HCT116 (cell line): ENCODE results near the gene CLEC16A. TPM values are rescaled to one million over a fixed set of nuclear protein-coding genes. Genes with fewer than 3 reads are reported as not detected.

Experiments used
- ATAC-seq: fragments of 200-7000 bp; cut with Tn5 transposase; 2 replicates; pipeline ENCODE4 v1.9.1; 2020; ENCODE audit warnings: mild to moderate bottlenecking, moderate library complexity
- BruUV-seq: library from RNA; stranded (reverse); fragments of 400-500 nt; replicated peaks from 2 replicates; lab custom pipeline; 2021; lab: Mats Ljungman, UMichigan
- CTCF ChIA-PET: fragments of 300-600 bp; sonication (Branson Sonifier 250); formaldehyde crosslinking; loops from one replicate; lab custom pipeline; 2021; ENCODE audit warnings: antibody characterized with exemption; lab: Charles Lee
- POLR2A ChIA-PET: fragments of 300-600, 350-600 bp; sonication (Branson Sonifier 250); formaldehyde crosslinking; loops from one replicate; lab custom pipeline; 2021; ENCODE audit warnings: antibody characterized with exemption; lab: Charles Lee
- RAD21 ChIA-PET, 2 experiments: fragments of 300-600 bp; sonication (Branson Sonifier 250); formaldehyde crosslinking; loops; one replicate each; lab custom pipeline; 2023; ENCODE audit warnings: low total read pairs in 2 of 2; ENCODE audit not compliant: uncharacterized antibody in 2 of 2, unreplicated experiment in 2 of 2, low non-redundant PET in 1 of 2; lab: Charles Lee
- DNase-seq: peaks from one replicate; pipeline ENCODE4 v3.0.0-alpha.2; 2010; ENCODE audit warnings: low read depth, low spot score
- H2AFZ ChIP-seq: fragments of 200-600 bp; shearing (Covaris generic), sonication (generic); 2 replicates; pipeline ENCODE4 v1.6.1; 2017; ENCODE audit warnings: low read depth, mixed run types, mixed read lengths, antibody characterized with exemption, low read length; ENCODE audit not compliant: poor library complexity, severe bottlenecking
- H3K27ac ChIP-seq: 2 replicates; pipeline ENCODE4 v1.5.1; 2012; ENCODE audit warnings: low read depth, low read length
- H3K27me3 ChIP-seq: fragments of 200-600 bp; sonication (generic); 2 replicates; pipeline ENCODE4 v1.6.1; 2016; ENCODE audit warnings: mixed run types, low read length, mixed read lengths; ENCODE audit not compliant: insufficient read depth
- H3K36me3 ChIP-seq, 2 experiments: fragments of 200-500 bp in 1 of 2; fragments of 200-600 bp in 1 of 2; sonication (Bioruptor generic) in 1 of 2; sonication (generic) in 1 of 2; 2 replicates each; pipeline versions ENCODE4 v1.5.1 to v1.6.1; 2014 to 2016; ENCODE audit warnings: low read length in 2 of 2, inconsistent platforms in 1 of 2, mixed read lengths in 1 of 2, mixed run types in 1 of 2; ENCODE audit not compliant: insufficient read depth in 2 of 2, control insufficient read depth in 1 of 2
- H3K4me1 ChIP-seq, 2 experiments: fragments of 200-600 bp in 1 of 2; sonication (generic) in 1 of 2; 2 replicates each; pipeline versions ENCODE4 v1.5.1 to v1.6.1; 2012 to 2017; ENCODE audit warnings: low read length in 2 of 2, inconsistent platforms in 1 of 2, mild to moderate bottlenecking in 1 of 2, mixed read lengths in 1 of 2, mixed run types in 1 of 2, moderate library complexity in 1 of 2; ENCODE audit not compliant: insufficient read depth in 2 of 2, control insufficient read depth in 1 of 2
- H3K4me2 ChIP-seq: fragments of 200-600 bp; sonication (generic); 2 replicates; pipeline ENCODE4 v1.6.1; 2017; ENCODE audit warnings: mixed run types, low read length, mixed read lengths
- H3K4me3 ChIP-seq, 2 experiments: fragments of 200-600 bp in 1 of 2; sonication (generic) in 1 of 2; replicated peaks in 1 of 2; 2 replicates each; pipeline ENCODE4 v1.5.1; 2011 to 2016; ENCODE audit warnings: low read length in 2 of 2, control low read depth in 1 of 2, low read depth in 1 of 2, mild to moderate bottlenecking in 1 of 2, mixed read lengths in 1 of 2, mixed run types in 1 of 2
- H3K79me2 ChIP-seq: fragments of 200-600 bp; sonication (generic); 2 replicates; pipeline ENCODE4 v1.6.1; 2017; ENCODE audit warnings: mild to moderate bottlenecking, mixed run types, low read length, moderate library complexity, mixed read lengths; ENCODE audit not compliant: insufficient read depth
- H3K9ac ChIP-seq: fragments of 200-600 bp; sonication (generic); 2 replicates; pipeline ENCODE4 v1.6.1; 2016; ENCODE audit warnings: low read length, mixed read lengths
- H3K9me2 ChIP-seq: fragments of 200-600 bp; sonication (generic), shearing (Covaris generic); 2 replicates; pipeline ENCODE4 v1.6.1; 2017; ENCODE audit warnings: mixed run types, mild to moderate bottlenecking, moderate library complexity; ENCODE audit not compliant: insufficient read depth
- H3K9me3 ChIP-seq, 2 experiments: fragments of 200-500 bp in 1 of 2; fragments of 200-600 bp in 1 of 2; sonication (Bioruptor generic) in 1 of 2; sonication (generic) in 1 of 2; 2 replicates each; pipeline ENCODE4 v1.6.1; 2014 to 2017; ENCODE audit warnings: low read length in 2 of 2, mixed read lengths in 2 of 2, inconsistent platforms in 1 of 2, low read depth in 1 of 2, mild to moderate bottlenecking in 1 of 2, mixed run types in 1 of 2, moderate library complexity in 1 of 2; ENCODE audit not compliant: control insufficient read depth in 1 of 2, insufficient read depth in 1 of 2
- H4K20me1 ChIP-seq: fragments of 200-600 bp; sonication (generic), shearing (Covaris generic); 2 replicates; pipeline ENCODE4 v1.6.1; 2017; ENCODE audit warnings: mixed run types, mild to moderate bottlenecking, moderate library complexity; ENCODE audit not compliant: insufficient read depth
- FOSL1 ChIP-seq: IDR thresholded peaks from 2 replicates; pipeline ENCODE4 v1.6.1; 2012; ENCODE audit warnings: low read depth
- MAX ChIP-seq: IDR thresholded peaks from 2 replicates; pipeline ENCODE4 v1.6.1; 2012
- POLR2AphosphoS5 ChIP-seq: IDR thresholded peaks from 2 replicates; pipeline ENCODE4 v1.6.1; 2011; ENCODE audit warnings: mild to moderate bottlenecking, low read depth, low read length, moderate library complexity
- RAD21 ChIP-seq: IDR thresholded peaks from 2 replicates; pipeline ENCODE4 v1.6.1; 2012; ENCODE audit warnings: low read depth, mild to moderate bottlenecking
- SP1 ChIP-seq: IDR thresholded peaks from 2 replicates; pipeline ENCODE4 v1.6.1; 2012; ENCODE audit warnings: low read depth
- intact Hi-C: fragments of 100-400 bp; cut with micrococcal nuclease; formaldehyde crosslinking; loops from 2 replicates; pipeline ENCODE4 v1.10.0; 2022
- total RNA-seq: library from RNA; stranded (reverse); gene quantifications from one replicate; pipeline ENCODE4 v1.2.1, GENCODE V29; 2021; ENCODE audit not compliant: unreplicated experiment
- TF ChIP-seq, protein P1 (sequence below): IDR thresholded peaks from 2 replicates; pipeline ENCODE4 v1.6.1; 2011; ENCODE audit warnings: mild to moderate bottlenecking, low read length, moderate library complexity; ENCODE audit not compliant: insufficient replicate concordance; ENCODE audit errors: extremely low read depth
- TF ChIP-seq, protein P2 (sequence below): IDR thresholded peaks from 2 replicates; pipeline ENCODE4 v1.6.1; 2012

Gene CLEC16A
- total RNA-seq, 1 experiment from 2014 or later = 18.0 TPM

DNA sequence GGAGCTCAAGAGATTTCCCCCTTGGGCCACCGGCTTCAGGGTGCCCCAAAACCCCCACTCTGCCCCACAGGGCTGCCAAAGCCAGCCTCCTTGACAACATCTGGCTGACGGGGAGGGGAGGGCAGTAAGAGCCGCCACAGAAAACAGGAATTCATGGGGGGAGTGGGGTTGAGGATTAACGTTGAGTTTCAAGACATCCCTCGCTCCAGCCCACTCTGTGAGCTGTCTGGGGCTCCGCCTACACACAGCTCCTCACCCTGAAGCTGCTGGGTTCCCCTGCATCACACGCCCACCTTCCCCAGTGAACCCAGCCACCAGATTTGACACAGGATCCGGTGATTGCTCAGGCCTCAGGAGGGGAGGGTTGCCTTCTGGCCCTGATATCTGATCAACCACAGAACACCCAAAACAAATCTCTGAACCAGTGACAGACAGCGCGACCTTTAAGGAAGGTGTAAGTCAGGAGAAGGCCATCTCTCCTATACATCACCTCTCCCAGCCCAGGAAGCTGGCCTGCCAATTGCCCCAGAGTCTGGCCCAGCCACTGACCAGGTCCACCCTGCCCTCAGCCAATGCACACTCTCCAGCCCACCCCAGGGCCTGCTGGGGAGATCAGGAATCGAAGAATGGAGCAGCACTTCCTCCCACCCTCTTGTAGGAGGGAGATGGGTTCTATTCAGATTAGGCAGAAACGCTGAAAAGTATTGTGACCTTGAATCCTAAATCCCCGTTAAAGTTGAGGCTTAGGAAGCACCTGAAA, 132.1 kb downstream of the CLEC16A start (continued):
- TF ChIP-seq POLR2AphosphoS5 (no peak), MAX (no peak), FOSL1 (no peak), RAD21 (no peak)
- TF ChIP-seq, protein P1, sequence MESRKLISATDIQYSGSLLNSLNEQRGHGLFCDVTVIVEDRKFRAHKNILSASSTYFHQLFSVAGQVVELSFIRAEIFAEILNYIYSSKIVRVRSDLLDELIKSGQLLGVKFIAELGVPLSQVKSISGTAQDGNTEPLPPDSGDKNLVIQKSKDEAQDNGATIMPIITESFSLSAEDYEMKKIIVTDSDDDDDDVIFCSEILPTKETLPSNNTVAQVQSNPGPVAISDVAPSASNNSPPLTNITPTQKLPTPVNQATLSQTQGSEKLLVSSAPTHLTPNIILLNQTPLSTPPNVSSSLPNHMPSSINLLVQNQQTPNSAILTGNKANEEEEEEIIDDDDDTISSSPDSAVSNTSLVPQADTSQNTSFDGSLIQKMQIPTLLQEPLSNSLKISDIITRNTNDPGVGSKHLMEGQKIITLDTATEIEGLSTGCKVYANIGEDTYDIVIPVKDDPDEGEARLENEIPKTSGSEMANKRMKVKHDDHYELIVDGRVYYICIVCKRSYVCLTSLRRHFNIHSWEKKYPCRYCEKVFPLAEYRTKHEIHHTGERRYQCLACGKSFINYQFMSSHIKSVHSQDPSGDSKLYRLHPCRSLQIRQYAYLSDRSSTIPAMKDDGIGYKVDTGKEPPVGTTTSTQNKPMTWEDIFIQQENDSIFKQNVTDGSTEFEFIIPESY = no peak

DNA sequence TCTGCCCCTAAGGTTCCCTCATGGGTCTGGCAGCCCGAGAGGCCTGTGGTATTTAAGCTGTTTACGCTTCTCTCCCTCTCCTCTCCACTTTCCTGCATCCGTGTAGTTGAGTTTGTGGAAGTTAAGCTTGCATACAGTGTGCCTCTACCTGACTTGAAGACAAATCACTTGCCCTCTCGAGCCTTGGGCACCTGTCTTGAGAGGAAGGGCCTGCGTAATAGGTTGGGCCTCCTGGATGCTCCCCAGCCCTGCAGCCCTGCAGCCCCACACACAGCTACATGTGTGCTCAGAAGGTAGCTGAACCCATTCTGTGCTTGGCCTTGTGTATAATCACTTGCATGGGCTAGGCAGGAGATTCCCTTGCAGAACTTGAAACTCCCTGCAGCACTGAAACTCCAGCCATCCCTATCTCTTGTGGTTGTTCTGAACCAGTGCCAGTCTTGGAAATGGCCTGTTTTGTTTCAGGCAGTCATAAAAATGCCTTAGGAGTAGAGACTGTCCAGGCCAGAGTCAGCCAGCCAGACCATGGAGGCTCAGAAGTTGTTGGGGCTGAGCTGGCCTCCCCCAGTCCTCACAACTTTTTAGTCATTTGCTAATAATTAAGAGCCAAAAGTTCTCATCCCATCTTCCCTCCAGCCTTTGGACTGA, 134.6 kb downstream of the CLEC16A start:
- Histone ChIP-seq H2AFZ (no peak overlapping the region), H4K20me1 (no peaks in the 10 kb centered on the region), H3K36me3 (no peaks in the 10 kb centered on the region), H3K4me1 (peaks cover 19 to 41% of the 10 kb centered on the region in 2 experiments), H3K4me3 (no peak overlapping the region), H3K79me2 (no peaks in the 10 kb centered on the region)
- ChIA-PET RAD21 (no interaction called here), POLR2A (no interaction called here)
- intact Hi-C loops = no loop called here
- no TSS peak for BruUV-seq
- TF ChIP-seq, protein P2, sequence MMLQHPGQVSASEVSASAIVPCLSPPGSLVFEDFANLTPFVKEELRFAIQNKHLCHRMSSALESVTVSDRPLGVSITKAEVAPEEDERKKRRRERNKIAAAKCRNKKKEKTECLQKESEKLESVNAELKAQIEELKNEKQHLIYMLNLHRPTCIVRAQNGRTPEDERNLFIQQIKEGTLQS = no peak
- TF ChIP-seq SP1 = no peak
- TF ChIP-seq, all 23 proteins: peak for 0
- no peak overlapping the region for H3K27ac ChIP-seq
- H3K9me2 ChIP-seq = no peaks in the 10 kb centered on the region
- H3K4me2 ChIP-seq = no peak overlapping the region
- no peak overlapping the region for H3K9ac ChIP-seq
- no peak for ATAC-seq
- no peak for DNase-seq
- CTCF ChIA-PET = no interaction called here
- no peaks in the 10 kb centered on the region for H3K27me3 ChIP-seq
- H3K9me3 ChIP-seq = no peaks in the 10 kb centered on the region
